ENCODE measurements around the gene TPM2. TPM values are rescaled to one million over a fixed set of nuclear protein-coding genes. Genes with fewer than 3 reads are reported as not detected.

The TPM2 gene
- total and polyA plus RNA-seq, 9 of the 15 experiments (the other 6 are each of a cell fraction or from before 2014, with no cell fraction given), result 0.28 to 16.1 (median 4.5) TPM

DNA sequence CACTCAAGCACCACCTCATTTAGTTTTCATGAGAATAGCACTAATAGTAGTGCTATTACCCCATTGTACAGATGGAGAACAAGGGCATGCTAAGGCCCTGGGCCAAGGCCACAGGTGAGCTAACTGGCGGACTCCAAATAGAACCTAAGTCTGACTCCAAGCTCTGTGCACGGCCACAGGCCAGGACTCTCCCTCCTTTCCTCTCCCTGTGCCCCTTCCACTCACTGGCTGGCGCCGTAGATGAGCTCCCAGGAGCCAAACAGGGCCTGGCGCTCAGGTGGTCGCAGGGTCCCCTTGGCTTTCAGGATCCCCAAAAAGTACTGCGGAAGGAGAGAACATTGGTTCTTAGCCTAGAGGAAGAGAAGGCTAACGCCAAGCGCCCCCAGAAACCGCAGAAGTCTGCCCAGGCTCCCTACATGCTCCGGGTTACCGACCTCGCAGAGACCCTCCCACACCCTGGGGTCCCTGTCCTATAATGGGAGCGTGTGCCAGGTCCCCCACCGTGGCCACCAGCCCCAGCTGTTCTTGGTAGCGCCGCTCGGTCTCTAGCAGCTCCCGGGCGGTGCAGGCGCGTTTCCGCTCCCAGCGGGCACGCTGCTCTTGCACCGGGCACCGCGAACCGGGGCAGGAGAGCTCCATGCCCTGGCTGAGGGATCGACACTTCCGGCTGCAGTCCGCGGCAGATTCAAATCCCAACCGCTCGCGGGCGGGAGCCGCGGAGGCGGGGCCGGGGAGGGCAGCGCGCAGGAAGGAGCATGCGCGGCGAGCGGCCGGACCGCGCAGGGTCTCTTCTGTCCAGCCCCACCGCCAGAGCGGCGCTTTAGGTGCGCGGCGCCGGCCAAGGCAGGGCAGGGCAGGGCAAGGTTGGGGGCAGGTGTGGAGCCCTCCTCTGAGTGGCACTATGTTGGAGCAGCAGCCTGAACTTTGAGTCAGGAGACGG is 24.9 kb downstream of the TPM2 start, which contains the start of gene ARHGEF39 (continued):
- TF ChIP-seq DIDO1 (tag; IDR thresholded peaks at IDR 0.05; ENCODE audit: low read depth), result no peak
- TF ChIP-seq, protein P1, sequence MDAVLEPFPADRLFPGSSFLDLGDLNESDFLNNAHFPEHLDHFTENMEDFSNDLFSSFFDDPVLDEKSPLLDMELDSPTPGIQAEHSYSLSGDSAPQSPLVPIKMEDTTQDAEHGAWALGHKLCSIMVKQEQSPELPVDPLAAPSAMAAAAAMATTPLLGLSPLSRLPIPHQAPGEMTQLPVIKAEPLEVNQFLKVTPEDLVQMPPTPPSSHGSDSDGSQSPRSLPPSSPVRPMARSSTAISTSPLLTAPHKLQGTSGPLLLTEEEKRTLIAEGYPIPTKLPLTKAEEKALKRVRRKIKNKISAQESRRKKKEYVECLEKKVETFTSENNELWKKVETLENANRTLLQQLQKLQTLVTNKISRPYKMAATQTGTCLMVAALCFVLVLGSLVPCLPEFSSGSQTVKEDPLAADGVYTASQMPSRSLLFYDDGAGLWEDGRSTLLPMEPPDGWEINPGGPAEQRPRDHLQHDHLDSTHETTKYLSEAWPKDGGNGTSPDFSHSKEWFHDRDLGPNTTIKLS (IDR thresholded peaks at IDR 0.05; ENCODE audit: borderline replicate concordance, low read depth), result no peak
- no peak for TF ChIP-seq ZFP30 (CRISPR knock-in tag; IDR thresholded peaks at IDR 0.05; ENCODE audit: borderline replicate concordance)
- no peak for TF ChIP-seq BDP1 (IDR thresholded peaks at IDR 0.05; ENCODE audit: insufficient read depth, insufficient read length)
- TF ChIP-seq CAMTA2 (CRISPR knock-in tag; conservative IDR thresholded peaks at IDR 0.05), result no peak
- TF ChIP-seq, protein P2, sequence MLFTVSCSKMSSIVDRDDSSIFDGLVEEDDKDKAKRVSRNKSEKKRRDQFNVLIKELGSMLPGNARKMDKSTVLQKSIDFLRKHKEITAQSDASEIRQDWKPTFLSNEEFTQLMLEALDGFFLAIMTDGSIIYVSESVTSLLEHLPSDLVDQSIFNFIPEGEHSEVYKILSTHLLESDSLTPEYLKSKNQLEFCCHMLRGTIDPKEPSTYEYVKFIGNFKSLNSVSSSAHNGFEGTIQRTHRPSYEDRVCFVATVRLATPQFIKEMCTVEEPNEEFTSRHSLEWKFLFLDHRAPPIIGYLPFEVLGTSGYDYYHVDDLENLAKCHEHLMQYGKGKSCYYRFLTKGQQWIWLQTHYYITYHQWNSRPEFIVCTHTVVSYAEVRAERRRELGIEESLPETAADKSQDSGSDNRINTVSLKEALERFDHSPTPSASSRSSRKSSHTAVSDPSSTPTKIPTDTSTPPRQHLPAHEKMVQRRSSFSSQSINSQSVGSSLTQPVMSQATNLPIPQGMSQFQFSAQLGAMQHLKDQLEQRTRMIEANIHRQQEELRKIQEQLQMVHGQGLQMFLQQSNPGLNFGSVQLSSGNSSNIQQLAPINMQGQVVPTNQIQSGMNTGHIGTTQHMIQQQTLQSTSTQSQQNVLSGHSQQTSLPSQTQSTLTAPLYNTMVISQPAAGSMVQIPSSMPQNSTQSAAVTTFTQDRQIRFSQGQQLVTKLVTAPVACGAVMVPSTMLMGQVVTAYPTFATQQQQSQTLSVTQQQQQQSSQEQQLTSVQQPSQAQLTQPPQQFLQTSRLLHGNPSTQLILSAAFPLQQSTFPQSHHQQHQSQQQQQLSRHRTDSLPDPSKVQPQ (CRISPR knock-in tag; IDR thresholded peaks at IDR 0.05; ENCODE audit: borderline replicate concordance), result no peak
- TF ChIP-seq ZNF212 (CRISPR knock-in tag; IDR thresholded peaks at IDR 0.05), result no peak
- TF ChIP-seq ZC3H8 (IDR thresholded peaks at IDR 0.05), result no peak
- TF ChIP-seq, protein P3, sequence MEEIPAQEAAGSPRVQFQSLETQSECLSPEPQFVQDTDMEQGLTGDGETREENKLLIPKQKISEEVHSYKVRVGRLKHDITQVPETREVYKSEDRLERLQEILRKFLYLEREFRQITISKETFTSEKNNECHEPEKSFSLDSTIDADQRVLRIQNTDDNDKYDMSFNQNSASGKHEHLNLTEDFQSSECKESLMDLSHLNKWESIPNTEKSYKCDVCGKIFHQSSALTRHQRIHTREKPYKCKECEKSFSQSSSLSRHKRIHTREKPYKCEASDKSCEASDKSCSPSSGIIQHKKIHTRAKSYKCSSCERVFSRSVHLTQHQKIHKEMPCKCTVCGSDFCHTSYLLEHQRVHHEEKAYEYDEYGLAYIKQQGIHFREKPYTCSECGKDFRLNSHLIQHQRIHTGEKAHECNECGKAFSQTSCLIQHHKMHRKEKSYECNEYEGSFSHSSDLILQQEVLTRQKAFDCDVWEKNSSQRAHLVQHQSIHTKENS (CRISPR knock-in tag; IDR thresholded peaks at IDR 0.05), result no peak
- no peak for TF ChIP-seq SMAD2 (IDR thresholded peaks at IDR 0.05; ENCODE audit: low read depth, low read length)
- TF ChIP-seq RFX1 (IDR thresholded peaks at IDR 0.05), result no peak
- TF ChIP-seq, protein P4, sequence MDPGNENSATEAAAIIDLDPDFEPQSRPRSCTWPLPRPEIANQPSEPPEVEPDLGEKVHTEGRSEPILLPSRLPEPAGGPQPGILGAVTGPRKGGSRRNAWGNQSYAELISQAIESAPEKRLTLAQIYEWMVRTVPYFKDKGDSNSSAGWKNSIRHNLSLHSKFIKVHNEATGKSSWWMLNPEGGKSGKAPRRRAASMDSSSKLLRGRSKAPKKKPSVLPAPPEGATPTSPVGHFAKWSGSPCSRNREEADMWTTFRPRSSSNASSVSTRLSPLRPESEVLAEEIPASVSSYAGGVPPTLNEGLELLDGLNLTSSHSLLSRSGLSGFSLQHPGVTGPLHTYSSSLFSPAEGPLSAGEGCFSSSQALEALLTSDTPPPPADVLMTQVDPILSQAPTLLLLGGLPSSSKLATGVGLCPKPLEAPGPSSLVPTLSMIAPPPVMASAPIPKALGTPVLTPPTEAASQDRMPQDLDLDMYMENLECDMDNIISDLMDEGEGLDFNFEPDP (CRISPR knock-in tag; IDR thresholded peaks at IDR 0.05), result no peak
- TF ChIP-seq TEAD4 (IDR thresholded peaks at IDR 0.05; ENCODE audit: low read length), result no peak
- TF ChIP-seq TEAD4 (CRISPR knock-in tag; IDR thresholded peaks at IDR 0.05; ENCODE audit: borderline replicate concordance), result no peak
- TF ChIP-seq NR2C1 (IDR thresholded peaks at IDR 0.05), result no peak
- TF ChIP-seq NR2C1 (tag; IDR thresholded peaks at IDR 0.05), result no peak
- no peak for TF ChIP-seq TRIM28 (IDR thresholded peaks at IDR 0.05)
- TF ChIP-seq NR1H2 (CRISPR knock-in tag; IDR thresholded peaks at IDR 0.05), result no peak
- TF ChIP-seq, protein P5, sequence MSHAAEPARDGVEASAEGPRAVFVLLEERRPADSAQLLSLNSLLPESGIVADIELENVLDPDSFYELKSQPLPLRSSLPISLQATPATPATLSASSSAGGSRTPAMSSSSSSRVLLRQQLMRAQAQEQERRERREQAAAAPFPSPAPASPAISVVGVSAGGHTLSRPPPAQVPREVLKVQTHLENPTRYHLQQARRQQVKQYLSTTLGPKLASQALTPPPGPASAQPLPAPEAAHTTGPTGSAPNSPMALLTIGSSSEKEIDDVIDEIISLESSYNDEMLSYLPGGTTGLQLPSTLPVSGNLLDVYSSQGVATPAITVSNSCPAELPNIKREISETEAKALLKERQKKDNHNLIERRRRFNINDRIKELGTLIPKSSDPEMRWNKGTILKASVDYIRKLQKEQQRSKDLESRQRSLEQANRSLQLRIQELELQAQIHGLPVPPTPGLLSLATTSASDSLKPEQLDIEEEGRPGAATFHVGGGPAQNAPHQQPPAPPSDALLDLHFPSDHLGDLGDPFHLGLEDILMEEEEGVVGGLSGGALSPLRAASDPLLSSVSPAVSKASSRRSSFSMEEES (CRISPR knock-in tag; IDR thresholded peaks at IDR 0.05), result no peak
- no peak for TF ChIP-seq ZSCAN29 (IDR thresholded peaks at IDR 0.05)
- no peak for TF ChIP-seq MCM7 (IDR thresholded peaks at IDR 0.05)
